Activated CD8-positive, alpha-beta memory T cell treated with anti-CD3 and anti-CD28 coated beads, Interleukin-2, amount 50 U/mL, for 1 hour (primary cell): ENCODE data around the gene SOS1.
"Not testable (repeated sequence)": the region's sequence is repeated elsewhere in the genome, so short reads cannot be mapped to it uniquely, and the experiment has no call there.

Source experiments
- DNase-seq: peaks from one replicate; pipeline ENCODE4 v3.0.0-alpha.2; 2020; ENCODE audit errors: extremely low read depth

The SOS1 gene

GRCh38 chr2:39120771-39121522 lies at the start of gene SOS1:
SOS1 (minus strand) TSS chr2:39121051; CDS start chr2:39120422, 629 bp downstream.
- DNase-seq: peak; percentile 83

- no peak for DNase-seq
These were observed 43.2 kb upstream of the SOS1 start for GRCh38 chr2:39164089-39164488.

- no peak for DNase-seq
These were observed 40.1 kb upstream of the SOS1 start for GRCh38 chr2:39160982-39161381.

DNA sequence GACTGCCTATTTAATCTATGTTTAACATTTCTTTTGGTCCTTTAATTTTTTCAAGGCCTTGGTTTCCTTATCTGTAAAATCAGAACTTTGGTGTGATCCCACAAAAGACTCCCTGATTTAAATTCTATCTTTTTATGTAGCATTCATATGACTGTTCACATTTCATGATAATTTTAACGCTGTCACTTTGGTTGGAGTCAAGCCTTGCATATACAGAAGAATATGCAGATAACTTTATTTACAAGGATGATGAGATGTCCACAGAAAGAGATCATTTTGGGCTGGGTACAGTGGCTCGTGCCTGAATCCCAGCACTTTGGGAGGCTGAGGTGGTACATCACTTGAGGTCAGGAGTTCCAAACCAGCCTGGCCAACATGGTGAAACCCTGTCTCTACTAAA lies 38.4 kb upstream of the SOS1 start:
- DNase-seq: no peak

DNA sequence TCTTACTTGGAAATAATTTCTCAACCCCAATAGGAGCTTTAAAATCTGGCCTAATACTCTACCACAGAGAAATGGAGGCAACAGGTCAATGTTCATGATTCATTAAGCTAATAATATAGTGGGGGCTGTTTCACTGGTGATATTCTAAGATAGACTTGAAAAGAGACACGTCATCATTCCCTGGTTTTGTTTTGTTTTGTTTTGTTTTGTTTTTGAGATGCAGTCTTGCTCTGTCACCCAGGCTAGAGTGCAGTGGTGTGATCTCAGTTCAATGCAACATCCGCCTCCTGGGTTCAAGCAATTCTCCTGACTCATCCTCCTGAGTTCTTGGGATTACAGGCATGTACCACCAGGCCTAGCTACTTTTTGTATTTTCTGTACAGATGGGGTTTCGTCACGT lies 37.5 kb upstream of the SOS1 start:
- no peak for DNase-seq

GRCh38 chr2:39156846-39157245 lies 36.0 kb upstream of the SOS1 start:
- no peak for DNase-seq

DNA sequence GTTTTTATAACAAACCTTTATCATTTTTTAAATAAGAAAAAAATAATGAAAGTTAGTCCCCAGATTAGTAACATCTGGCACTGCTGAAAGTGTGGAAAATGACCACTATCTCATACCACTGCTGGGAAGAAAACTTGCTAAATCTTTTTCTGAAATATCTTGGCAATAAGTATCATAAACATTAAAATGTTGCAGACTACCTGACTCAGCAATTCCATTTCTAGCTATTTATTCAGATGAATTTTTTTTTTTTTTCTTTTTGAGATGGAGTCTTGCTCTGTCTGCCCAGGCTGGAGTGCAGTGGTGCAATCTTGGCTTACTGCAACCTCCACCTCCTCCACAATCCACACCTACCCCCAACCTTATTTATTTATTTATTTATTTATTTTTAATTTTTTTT lies 35.3 kb upstream of the SOS1 start:
- no peak for DNase-seq

DNA sequence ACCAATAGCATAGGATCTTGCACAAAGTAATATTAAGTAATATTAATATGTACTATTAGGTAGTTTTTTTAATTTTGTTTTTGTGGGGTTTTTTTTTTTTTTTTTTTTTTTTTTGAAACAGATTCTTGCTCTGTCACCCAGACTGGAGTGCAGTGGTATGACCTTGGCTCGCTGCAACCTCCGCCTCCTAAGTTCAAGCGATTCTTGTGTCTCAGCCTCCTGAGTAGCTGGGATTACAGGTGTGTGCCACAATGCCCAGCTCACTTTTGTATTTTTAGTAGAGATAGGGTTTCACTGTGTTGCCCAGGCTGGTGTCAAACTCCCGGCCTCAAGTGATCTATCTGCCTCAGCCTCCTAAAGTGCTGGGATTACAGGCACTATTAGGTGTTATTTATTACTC lies 34.7 kb upstream of the SOS1 start:
- DNase-seq: not testable (repeated sequence)

GRCh38 chr2:39154944-39155343 lies 34.1 kb upstream of the SOS1 start:
- DNase-seq: no peak

GRCh38 chr2:39153312-39153711 lies 32.5 kb upstream of the SOS1 start:
- no peak for DNase-seq

- DNase-seq: no peak
These were observed 31.7 kb upstream of the SOS1 start for GRCh38 chr2:39152504-39152903.

DNA sequence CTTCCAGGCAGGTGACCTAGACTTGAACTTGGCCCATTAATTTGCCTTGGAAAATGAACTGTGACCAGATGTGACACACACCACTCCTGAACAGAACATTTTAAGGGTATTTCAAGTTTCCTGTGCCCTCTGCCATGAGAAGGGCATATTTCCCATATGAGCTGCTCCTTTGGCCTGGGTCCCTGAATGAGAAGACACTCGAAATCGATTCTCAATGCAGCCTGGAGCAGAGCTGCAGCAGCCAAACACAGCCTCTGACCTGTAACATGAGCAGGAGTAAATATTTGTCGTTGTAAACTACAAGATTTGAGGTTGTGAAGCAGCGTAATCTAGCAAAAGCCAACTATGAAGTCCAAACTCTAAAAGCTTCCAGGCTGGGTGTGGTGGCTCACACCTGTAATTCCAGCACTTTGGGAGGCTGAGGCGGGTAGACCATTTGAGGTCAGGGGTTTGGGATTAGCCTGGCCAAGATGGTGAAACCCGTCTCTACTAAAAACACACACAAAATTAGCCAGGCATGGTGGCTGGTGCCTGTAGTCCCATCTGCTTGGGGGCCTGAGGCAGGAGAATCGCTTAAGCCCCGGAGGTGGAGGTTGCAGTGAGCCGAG lies 30.1 kb upstream of the SOS1 start:
- DNase-seq: no peak

GRCh38 chr2:39150102-39150562 lies 29.3 kb upstream of the SOS1 start:
- no peak for DNase-seq

- no peak for DNase-seq
These were observed 25.8 kb upstream of the SOS1 start for GRCh38 chr2:39146630-39147029.

DNA sequence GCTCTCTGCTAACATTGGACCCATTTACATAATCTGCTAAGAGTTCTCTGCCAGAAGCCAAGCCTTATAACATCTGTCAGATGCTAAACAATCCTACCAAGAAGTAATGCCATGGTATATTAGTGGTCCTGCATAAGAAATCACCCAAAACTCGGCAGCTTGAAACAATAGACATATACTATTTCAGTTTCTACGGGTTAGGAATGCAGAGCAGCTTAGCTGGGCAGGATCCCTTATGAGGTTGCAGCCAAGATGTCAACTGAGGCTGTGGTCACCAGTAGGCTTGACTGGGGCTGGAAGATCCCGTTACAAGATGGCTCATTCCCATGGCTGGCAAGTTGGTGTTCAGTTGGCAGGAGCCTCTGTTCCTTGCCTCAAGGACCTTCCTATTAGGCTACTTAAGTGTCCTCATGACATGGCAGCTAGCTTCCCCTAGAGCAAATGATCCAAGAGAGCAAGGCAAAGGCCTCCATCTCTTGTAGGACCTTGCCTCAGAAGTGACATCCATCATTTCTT lies 25.1 kb upstream of the SOS1 start:
- no peak for DNase-seq

DNA sequence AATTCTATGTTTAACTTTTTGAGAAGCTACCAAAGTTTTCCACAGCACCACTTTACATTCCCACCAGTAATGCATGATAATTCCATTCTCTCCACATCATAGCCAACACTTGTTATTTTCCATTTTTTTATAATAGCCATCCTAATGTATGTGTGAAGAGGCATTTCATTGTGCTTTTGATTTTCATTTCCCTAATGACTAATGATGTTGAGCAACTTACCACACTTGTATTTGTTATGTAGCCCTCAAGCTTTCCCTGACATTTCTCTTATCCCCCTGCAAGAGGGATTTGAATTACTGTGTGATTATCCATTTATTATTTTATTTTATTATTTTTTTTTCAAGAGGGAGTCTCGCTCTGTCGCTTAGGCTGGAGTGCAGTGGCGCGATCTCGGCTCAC lies 23.6 kb upstream of the SOS1 start:
- DNase-seq: no peak

- DNase-seq: no peak
These were observed 22.2 kb upstream of the SOS1 start for GRCh38 chr2:39142904-39143605.

GRCh38 chr2:39141334-39142271 lies 20.8 kb upstream of the SOS1 start:
- no peak for DNase-seq

GRCh38 chr2:39140948-39141333 lies 20.1 kb upstream of the SOS1 start:
- DNase-seq: not testable (repeated sequence)

DNA sequence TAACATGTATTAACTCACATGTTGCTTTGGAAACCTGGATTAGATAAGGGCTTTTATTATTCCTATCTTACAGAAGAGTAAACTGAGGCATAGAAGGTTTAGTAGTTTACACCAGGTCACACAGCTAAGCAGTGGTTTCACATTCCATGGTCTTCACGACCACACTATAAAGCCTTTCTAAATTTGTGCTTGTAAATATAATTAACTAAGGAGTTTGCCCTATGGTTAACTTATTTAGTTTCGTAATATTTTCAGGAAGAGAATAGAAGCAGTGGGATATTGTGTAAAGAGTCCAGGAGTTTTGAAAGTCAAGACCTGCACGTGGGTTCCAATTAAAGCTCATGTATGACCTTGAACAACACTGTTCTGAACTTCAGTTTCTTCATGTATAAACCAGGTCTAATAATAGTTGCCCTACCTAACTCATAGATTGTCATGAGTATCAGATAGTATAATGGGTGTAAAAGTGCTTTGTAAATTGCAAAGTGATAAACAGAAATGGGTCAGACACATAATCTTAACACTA lies 19.5 kb upstream of the SOS1 start:
- DNase-seq: no peak

GRCh38 chr2:39139511-39140237 lies 18.8 kb upstream of the SOS1 start:
- DNase-seq: no peak
